ENCODE data around the gene PIERCE2. TPM values are rescaled to one million over a fixed set of nuclear protein-coding genes. Genes with fewer than 3 reads are reported as not detected.
A peak's percentile ranks its signal among the peaks of the same experiment; 100 is the strongest.

Gene PIERCE2, protein sequence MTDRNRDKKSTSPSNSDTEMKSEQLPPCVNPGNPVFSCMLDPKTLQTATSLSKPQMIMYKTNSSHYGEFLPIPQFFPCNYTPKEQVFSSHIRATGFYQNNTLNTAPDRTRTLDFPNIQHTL
- total RNA-seq: 1.3 TPM in 2 replicates

GRCh38 chr15:55408012-55408928 is at the start of gene PIERCE2, which contains the start of gene CCPG1:
Gene PIERCE2, plus strand, starts transcription at chr15:55408495. Its CDS starts 274 bp downstream, at chr15:55408769.
Gene CCPG1, minus strand, starts transcription at chr15:55408359. Its CDS starts 18,935 bp downstream, at chr15:55389424.
- TF ChIP-seq CTCF (IDR thresholded peaks at IDR 0.05; ENCODE audit: insufficient read depth, low read depth, low read length): peak; percentile 68
- H3K4me3 ChIP-seq (ENCODE audit: low read depth, low read length): peak within 1 kb of the TSS; percentile 82
- peak; percentile 98 for DNase-seq (ENCODE audit: low read depth)

GRCh38 chr15:55360256-55360655 is 48.0 kb upstream of the PIERCE2 start:
- DNase-seq (ENCODE audit: low read depth): no peak
- TF ChIP-seq CTCF (IDR thresholded peaks at IDR 0.05; ENCODE audit: insufficient read depth, low read depth, low read length): no peak
- no peak overlapping the region for H3K4me3 ChIP-seq (ENCODE audit: low read depth, low read length)

DNA sequence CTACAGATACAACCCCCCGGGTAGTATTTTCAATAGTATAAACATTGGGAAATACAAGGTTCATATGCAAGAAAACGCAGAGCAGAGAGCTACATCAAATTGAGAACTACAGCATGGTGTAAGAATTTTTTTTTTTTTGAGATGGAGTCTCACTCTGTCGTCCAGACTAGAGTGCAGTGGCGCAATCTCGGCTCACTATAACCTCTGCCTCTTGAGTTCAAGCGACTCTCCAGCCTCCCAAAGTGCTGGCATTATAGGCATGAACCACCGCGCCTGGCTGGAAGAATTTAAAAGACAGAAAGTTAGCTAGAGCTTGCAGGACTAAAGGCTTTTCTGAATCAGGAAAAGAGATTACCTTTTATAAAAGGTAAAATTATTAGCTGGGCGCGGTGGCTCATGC is 47.2 kb upstream of the PIERCE2 start:
- no peak for TF ChIP-seq CTCF (IDR thresholded peaks at IDR 0.05; ENCODE audit: insufficient read depth, low read depth, low read length)
- DNase-seq (ENCODE audit: low read depth): peak; percentile 7
- no peak overlapping the region for H3K4me3 ChIP-seq (ENCODE audit: low read depth, low read length)

DNA sequence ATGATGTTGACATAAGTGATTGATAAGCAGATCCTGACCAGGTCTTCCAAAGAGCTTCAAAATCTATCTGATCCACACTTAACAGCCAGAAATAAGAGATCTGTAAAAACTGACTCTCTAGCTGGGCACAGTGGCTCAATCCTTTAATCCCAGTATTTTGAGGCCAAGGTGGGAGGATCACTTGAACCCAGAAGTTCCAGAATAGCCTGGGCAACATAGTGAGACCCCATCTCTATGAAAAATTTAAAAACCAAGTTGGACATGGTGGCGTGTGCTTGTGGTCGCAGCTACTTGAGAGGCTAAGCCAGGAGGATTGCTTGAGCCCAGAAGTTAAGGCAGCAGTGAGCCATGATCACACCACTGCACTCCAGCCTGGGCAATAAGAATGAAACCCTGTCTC is 45.7 kb upstream of the PIERCE2 start:
- H3K4me3 ChIP-seq (ENCODE audit: low read depth, low read length): no peak overlapping the region
- TF ChIP-seq CTCF (IDR thresholded peaks at IDR 0.05; ENCODE audit: insufficient read depth, low read depth, low read length): no peak
- no peak for DNase-seq (ENCODE audit: low read depth)

- H3K4me3 ChIP-seq (ENCODE audit: low read depth, low read length): no peak overlapping the region
- TF ChIP-seq CTCF (IDR thresholded peaks at IDR 0.05; ENCODE audit: insufficient read depth, low read depth, low read length): no peak
- DNase-seq (ENCODE audit: low read depth): no peak
These were observed 41.3 kb upstream of the PIERCE2 start for GRCh38 chr15:55366981-55367380.

DNA sequence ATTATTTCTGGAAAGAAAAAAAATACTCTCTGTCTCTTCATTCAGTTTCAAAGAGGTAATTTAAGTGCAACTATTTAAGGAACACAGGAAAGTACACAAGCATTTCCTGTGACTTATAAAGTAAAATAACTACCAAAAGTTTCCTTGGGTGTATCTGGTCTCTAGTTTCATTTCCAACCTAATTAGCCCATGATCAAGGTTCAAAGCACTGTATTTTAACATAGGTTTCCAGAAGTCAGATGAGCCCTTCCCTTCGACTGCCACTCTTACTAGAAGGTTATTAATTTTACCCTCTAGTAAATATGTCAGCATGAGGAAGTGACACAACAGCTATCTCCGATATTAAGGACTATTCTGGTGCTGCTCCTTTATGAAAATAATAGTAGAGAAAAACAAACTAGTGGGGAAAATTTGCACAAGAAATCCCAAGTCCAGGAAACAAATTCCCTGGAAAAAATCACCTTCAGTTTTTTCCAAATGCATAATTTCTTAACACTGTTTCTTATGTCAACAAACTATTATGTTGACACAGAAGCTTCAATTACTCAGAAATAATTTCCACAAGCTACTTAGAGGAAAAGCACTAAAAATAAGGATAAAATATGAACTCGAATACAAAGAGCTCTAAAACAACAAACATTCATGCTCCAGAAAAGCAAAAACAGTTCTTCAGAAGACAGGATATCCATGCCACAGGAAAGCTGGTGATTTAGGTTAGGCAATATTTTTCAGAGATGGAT is 35.4 kb upstream of the PIERCE2 start:
- no peak for TF ChIP-seq CTCF (IDR thresholded peaks at IDR 0.05; ENCODE audit: insufficient read depth, low read depth, low read length)
- H3K4me3 ChIP-seq (ENCODE audit: low read depth, low read length): no peak overlapping the region
- DNase-seq (ENCODE audit: low read depth): no peak
